OCI-LY3 (cell line): ENCODE measurements around the gene HOXD8.

Experiments used
- H2AFZ ChIP-seq: fragments of 200-600, 300-600 bp; shearing (Covaris generic); 2 replicates; pipeline ENCODE4 v1.6.0; 2014; ENCODE audit warnings: antibody characterized with exemption, low read depth, low read length
- H3K27ac ChIP-seq: fragments of 200-600, 300-600 bp; sonication (generic); 2 replicates; pipeline ENCODE4 v1.5.1; 2014; ENCODE audit warnings: mild to moderate bottlenecking, low read length, moderate library complexity, mixed read lengths
- H3K27me3 ChIP-seq: fragments of 200-600, 300-600 bp; sonication (generic); 2 replicates; pipeline ENCODE4 v1.6.1; 2014; ENCODE audit warnings: low read depth, low read length, mixed read lengths
- H3K36me3 ChIP-seq: fragments of 200-600, 300-600 bp; sonication (generic); replicated peaks from 2 replicates; pipeline ENCODE3; 2014; ENCODE audit warnings: low read depth, low read length, mixed read lengths
- H3K4me1 ChIP-seq: fragments of 300-600, 200-600 bp; sonication (generic); 2 replicates; pipeline ENCODE4 v1.6.1; 2014; ENCODE audit warnings: low read length, mixed read lengths
- H3K4me2 ChIP-seq: fragments of 200-600, 300-600 bp; sonication (generic); 2 replicates; pipeline ENCODE4 v1.6.1; 2014; ENCODE audit warnings: low read length, mixed read lengths
- H3K4me3 ChIP-seq: fragments of 300-600, 200-600 bp; sonication (generic); 2 replicates; pipeline ENCODE4 v1.5.1; 2014; ENCODE audit warnings: antibody characterized with exemption, mild to moderate bottlenecking, low read length, moderate library complexity
- H3K79me2 ChIP-seq: fragments of 300-600, 200-600 bp; shearing (Covaris generic); 2 replicates; pipeline ENCODE4 v1.6.1; 2014; ENCODE audit warnings: mild to moderate bottlenecking, low read length, mixed read lengths
- H3K9ac ChIP-seq: fragments of 300-600, 200-600 bp; shearing (Covaris generic); 2 replicates; pipeline ENCODE4 v1.6.0; 2014; ENCODE audit warnings: mild to moderate bottlenecking, low read length, moderate library complexity
- H3K9me3 ChIP-seq: fragments of 200-600, 300-600 bp; shearing (Covaris generic); 2 replicates; pipeline ENCODE4 v1.6.1; 2014; ENCODE audit warnings: low read length, mixed read lengths; ENCODE audit not compliant: insufficient read depth
- H4K20me1 ChIP-seq: fragments of 200-600, 300-600 bp; sonication (generic); 2 replicates; pipeline ENCODE4 v1.6.1; 2016; ENCODE audit warnings: low read length, mixed read lengths; ENCODE audit not compliant: insufficient read depth
- EZH2phosphoT487 ChIP-seq: fragments of 200-600 bp; shearing (Covaris generic); IDR thresholded peaks from 2 replicates; pipeline ENCODE4 v1.6.1; 2018; ENCODE audit warnings: antibody characterized with exemption, mixed run types, low read depth
- TF ChIP-seq, protein P1 (sequence below): fragments of 200-600, 300-600 bp; sonication (generic); IDR thresholded peaks from 2 replicates; pipeline ENCODE4 v1.5.1; 2014; ENCODE audit warnings: antibody characterized with exemption, low read length, low read depth

The HOXD8 gene

DNA sequence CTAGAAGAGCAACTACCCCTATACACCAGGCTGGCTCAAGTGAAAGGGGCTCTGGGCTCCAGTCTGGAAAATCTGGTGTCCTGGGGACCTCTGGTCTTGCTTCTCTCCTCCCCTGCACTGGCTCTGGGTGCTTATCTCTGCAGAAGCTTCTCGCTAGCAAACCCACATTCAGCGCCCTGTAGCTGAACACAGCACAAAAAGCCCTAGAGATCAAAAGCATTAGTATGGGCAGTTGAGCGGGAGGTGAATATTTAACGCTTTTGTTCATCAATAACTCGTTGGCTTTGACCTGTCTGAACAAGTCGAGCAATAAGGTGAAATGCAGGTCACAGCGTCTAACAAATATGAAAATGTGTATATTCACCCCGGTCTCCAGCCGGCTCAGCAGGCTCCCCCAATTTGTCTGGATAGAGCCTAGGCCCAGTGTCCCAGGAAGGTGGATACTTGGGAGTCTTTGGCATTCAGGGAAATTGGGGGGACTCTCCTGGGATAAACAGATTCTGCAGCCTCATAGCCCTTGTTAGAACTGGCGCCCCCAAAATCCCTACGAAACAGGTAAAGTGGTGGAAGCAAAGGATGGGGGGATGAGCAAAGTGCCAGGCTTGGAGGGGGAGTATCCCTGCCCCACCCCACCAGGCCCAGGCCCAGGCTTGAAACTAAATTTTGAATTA is 19.4 kb downstream of the HOXD8 start:
- peaks cover 3% of the 10 kb centered on the region; the same call in 1 of the 2 replicates for H3K27me3 ChIP-seq
- no peak overlapping the region for H3K27ac ChIP-seq
- no peaks in the 10 kb centered on the region for H3K79me2 ChIP-seq
- no peaks in the 10 kb centered on the region for H3K36me3 ChIP-seq
- no peaks in the 10 kb centered on the region for H3K4me1 ChIP-seq
- no peak overlapping the region for H3K4me3 ChIP-seq
- H3K9me3 ChIP-seq: no peaks in the 10 kb centered on the region
- TF ChIP-seq, protein P1, sequence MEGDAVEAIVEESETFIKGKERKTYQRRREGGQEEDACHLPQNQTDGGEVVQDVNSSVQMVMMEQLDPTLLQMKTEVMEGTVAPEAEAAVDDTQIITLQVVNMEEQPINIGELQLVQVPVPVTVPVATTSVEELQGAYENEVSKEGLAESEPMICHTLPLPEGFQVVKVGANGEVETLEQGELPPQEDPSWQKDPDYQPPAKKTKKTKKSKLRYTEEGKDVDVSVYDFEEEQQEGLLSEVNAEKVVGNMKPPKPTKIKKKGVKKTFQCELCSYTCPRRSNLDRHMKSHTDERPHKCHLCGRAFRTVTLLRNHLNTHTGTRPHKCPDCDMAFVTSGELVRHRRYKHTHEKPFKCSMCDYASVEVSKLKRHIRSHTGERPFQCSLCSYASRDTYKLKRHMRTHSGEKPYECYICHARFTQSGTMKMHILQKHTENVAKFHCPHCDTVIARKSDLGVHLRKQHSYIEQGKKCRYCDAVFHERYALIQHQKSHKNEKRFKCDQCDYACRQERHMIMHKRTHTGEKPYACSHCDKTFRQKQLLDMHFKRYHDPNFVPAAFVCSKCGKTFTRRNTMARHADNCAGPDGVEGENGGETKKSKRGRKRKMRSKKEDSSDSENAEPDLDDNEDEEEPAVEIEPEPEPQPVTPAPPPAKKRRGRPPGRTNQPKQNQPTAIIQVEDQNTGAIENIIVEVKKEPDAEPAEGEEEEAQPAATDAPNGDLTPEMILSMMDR: no peak
- no peak for TF ChIP-seq EZH2phosphoT487
- no peak overlapping the region for H2AFZ ChIP-seq
- H3K4me2 ChIP-seq: no peak overlapping the region
- no peak overlapping the region for H3K9ac ChIP-seq
- H4K20me1 ChIP-seq: no peaks in the 10 kb centered on the region

DNA sequence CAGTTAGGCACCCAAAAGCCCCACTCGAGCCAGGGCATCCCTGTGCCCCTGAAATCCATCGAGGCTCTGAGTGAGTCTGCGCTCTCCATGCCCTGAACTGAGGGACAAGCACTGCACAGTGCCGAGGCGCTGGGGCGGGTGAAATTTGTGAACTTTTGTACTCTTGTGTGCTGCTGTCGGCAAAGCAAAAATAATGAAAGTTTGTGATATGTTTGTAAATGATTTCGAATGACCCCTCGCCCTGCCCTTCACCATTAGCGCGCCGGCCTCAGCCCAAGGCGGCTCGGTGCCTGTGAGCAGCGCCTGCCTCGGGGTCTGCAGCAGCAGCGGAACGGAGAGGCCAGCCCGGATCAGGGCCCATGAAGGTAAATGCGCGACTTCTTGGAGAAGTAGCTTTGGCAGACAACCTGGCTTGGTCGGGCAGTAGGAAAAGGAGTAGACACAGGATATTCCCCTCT is 20.0 kb downstream of the HOXD8 start:
- no peaks in the 10 kb centered on the region for H3K79me2 ChIP-seq
- TF ChIP-seq, protein P1: no peak
- no peak for TF ChIP-seq EZH2phosphoT487
- no peaks in the 10 kb centered on the region for H3K36me3 ChIP-seq
- no peak overlapping the region for H3K27ac ChIP-seq
- no peaks in the 10 kb centered on the region for H3K4me1 ChIP-seq
- no peak overlapping the region for H3K4me2 ChIP-seq
- H2AFZ ChIP-seq: no peak overlapping the region
- H3K9ac ChIP-seq: no peak overlapping the region
- peaks cover 3% of the 10 kb centered on the region; the same call in 1 of the 2 replicates for H3K27me3 ChIP-seq
- no peaks in the 10 kb centered on the region for H3K9me3 ChIP-seq
- no peaks in the 10 kb centered on the region for H4K20me1 ChIP-seq
- H3K4me3 ChIP-seq: no peak overlapping the region

DNA sequence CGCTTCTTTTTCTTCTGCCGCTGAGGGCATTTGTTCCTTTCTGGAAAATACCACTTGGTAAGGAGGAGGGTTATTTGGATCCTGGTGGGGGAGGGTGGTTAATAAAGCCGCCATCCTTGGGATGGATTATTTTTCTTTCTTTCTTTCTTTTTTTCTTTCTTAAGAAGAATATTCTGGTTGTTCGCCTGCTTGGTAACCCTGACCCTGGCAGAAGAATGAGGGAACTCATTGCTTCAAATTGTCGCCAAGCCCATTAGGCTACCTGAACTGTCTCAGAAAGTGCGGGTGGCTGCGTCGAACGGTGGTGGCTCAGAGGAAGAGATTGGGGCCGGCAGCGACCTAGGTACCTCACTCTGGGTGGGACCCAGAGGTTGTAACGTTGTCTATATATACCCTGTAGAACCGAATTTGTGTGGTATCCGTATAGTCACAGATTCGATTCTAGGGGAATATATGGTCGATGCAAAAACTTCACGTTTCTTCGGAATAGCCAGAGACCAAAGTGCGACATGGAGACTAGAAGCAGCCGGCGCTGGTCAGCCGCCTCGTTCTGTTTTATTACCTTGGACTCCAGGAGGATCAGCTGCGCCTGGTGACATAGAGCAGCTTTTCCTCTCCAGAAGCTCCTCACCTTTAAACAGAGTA is 20.6 kb downstream of the HOXD8 start:
- no peaks in the 10 kb centered on the region for H3K79me2 ChIP-seq
- TF ChIP-seq, protein P1: no peak
- no peak for TF ChIP-seq EZH2phosphoT487
- H3K27me3 ChIP-seq: peaks cover 3% of the 10 kb centered on the region; the same call in 1 of the 2 replicates
- no peak overlapping the region for H2AFZ ChIP-seq
- no peaks in the 10 kb centered on the region for H4K20me1 ChIP-seq
- no peaks in the 10 kb centered on the region for H3K9me3 ChIP-seq
- no peak overlapping the region for H3K4me2 ChIP-seq
- no peak overlapping the region for H3K4me3 ChIP-seq
- H3K4me1 ChIP-seq: no peaks in the 10 kb centered on the region
- H3K27ac ChIP-seq: no peak overlapping the region
- H3K36me3 ChIP-seq: no peaks in the 10 kb centered on the region
- H3K9ac ChIP-seq: no peak overlapping the region

DNA sequence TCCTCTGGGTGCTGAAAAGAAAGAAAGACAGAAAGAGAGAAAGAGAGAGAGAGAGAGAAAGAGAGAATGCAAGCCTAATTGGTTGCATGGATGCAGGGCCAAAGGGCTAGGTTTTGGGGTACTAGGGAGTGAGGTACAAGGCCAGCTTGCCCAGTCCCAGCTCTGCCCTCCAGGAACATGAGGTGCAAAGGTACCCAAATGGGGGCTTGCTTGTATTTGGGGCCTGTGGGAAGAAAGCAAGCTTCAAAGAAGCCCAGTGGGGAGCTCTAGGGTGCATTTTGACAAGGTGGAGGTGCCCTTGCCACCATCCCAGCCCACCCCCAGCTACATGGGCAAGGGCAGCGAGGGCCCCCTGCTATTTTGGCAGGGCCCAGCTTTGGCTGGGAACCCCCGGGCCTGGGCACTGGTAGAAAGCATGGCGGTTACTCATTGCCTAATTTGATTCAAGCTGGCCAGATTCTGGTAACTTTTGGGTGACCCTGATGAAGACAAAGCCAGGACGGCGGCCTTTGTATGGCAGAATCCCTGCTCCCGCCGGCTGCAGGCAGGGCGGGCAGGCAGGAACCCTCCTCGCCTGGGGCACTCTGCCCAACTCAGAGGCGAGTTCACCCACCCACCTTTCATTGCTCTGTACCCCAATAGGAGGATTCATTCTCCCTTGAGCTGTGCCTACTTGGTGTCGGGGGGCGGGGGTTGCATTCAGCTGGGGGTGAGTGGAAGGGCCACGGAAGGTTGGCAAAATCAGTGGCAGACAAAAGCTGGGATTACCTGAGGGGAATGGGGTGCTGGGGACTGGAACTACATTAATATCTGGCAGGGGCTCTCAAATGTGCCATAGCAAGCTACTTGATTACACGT is 21.3 kb downstream of the HOXD8 start:
- TF ChIP-seq EZH2phosphoT487: no peak
- TF ChIP-seq, protein P1: no peak
- H3K4me3 ChIP-seq: no peak overlapping the region
- H3K4me1 ChIP-seq: no peaks in the 10 kb centered on the region
- no peak overlapping the region for H3K4me2 ChIP-seq
- H3K27ac ChIP-seq: no peak overlapping the region
- no peaks in the 10 kb centered on the region for H3K36me3 ChIP-seq
- H4K20me1 ChIP-seq: no peaks in the 10 kb centered on the region
- no peak overlapping the region for H3K9ac ChIP-seq
- peaks cover 3% of the 10 kb centered on the region; the same call in 1 of the 2 replicates for H3K27me3 ChIP-seq
- H2AFZ ChIP-seq: no peak overlapping the region
- no peaks in the 10 kb centered on the region for H3K9me3 ChIP-seq
- H3K79me2 ChIP-seq: no peaks in the 10 kb centered on the region
